Measurements from ENCODE around the gene SULF2.

DNA sequence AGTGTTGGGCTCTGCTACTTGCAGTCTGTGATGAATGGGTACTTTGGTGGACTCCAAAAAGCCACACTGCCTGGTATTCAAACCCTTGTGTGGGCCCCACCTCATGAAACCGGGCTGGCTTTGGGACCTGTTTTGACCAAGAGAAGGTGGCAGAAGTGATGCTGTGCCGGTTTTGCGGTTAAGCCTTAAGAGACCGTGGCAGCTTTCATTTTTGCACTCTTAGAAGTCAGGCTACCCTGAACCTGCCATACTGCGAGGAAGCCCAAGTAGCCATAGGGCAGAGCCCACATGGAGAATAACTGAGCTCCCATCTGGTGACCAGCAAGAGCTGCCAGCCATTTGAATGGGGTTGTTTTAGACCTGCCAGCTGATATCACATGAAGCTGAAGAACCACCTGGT, 10.2 kb downstream of the SULF2 start:
- TF ChIP-seq, protein P1, sequence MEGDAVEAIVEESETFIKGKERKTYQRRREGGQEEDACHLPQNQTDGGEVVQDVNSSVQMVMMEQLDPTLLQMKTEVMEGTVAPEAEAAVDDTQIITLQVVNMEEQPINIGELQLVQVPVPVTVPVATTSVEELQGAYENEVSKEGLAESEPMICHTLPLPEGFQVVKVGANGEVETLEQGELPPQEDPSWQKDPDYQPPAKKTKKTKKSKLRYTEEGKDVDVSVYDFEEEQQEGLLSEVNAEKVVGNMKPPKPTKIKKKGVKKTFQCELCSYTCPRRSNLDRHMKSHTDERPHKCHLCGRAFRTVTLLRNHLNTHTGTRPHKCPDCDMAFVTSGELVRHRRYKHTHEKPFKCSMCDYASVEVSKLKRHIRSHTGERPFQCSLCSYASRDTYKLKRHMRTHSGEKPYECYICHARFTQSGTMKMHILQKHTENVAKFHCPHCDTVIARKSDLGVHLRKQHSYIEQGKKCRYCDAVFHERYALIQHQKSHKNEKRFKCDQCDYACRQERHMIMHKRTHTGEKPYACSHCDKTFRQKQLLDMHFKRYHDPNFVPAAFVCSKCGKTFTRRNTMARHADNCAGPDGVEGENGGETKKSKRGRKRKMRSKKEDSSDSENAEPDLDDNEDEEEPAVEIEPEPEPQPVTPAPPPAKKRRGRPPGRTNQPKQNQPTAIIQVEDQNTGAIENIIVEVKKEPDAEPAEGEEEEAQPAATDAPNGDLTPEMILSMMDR (IDR thresholded peaks at IDR 0.05; ENCODE audit: insufficient read depth, low read length) = no peak
- TF ChIP-seq SPI1 (IDR thresholded peaks at IDR 0.05; ENCODE audit: borderline replicate concordance, low read depth) = no peak
- TF ChIP-seq POLR2AphosphoS5 (IDR thresholded peaks at IDR 0.05; ENCODE audit: low read depth) = no peak
